ENCODE data around the gene SCO2.

Gene SCO2

GRCh38 chr22:50481440-50482106 is 43.8 kb downstream of the SCO2 start, which contains the start of gene ADM2:
ADM2 (plus strand) TSS chr22:50481543; CDS start chr22:50481848, 305 bp downstream.
- Histone ChIP-seq H3K27ac (ENCODE audit: low read depth, low read length, severe bottlenecking) (no peak within 1 kb of the TSS), H3K4me3 (ENCODE audit: extremely low read depth, insufficient read depth, low read length, poor library complexity, severe bottlenecking) (peak within 1 kb of the TSS; percentile 52), H3K36me3 (ENCODE audit: control insufficient read depth, insufficient read depth, low read length) (no peaks in the 10 kb centered on the region), H3K9me3 (ENCODE audit: control insufficient read depth, low read length) (no peaks in the 10 kb centered on the region), H3K4me1 (ENCODE audit: control insufficient read depth, insufficient read depth, low read length, poor library complexity, severe bottlenecking) (peaks cover 3% of the 10 kb centered on the region)
- WGBS, 2 experiments (ENCODE audit: insufficient coverage in 2 of 2) = 5 to 6% methylated on average over 24 to 57 of the region's 70 CpGs

GRCh38 chr22:50481045-50481439 is 44.4 kb downstream of the SCO2 start:
- Histone ChIP-seq H3K9me3 (ENCODE audit: control insufficient read depth, low read length) (no peaks in the 10 kb centered on the region), H3K36me3 (ENCODE audit: control insufficient read depth, insufficient read depth, low read length) (no peaks in the 10 kb centered on the region), H3K4me1 (ENCODE audit: control insufficient read depth, insufficient read depth, low read length, poor library complexity, severe bottlenecking) (no peaks in the 10 kb centered on the region), H3K27ac (ENCODE audit: low read depth, low read length, severe bottlenecking) (no peak overlapping the region), H3K4me3 (ENCODE audit: extremely low read depth, insufficient read depth, low read length, poor library complexity, severe bottlenecking) (peak overlapping the region; percentile 52)
- WGBS, 2 experiments (ENCODE audit: insufficient coverage in 2 of 2) = 11 to 12% methylated on average over 23 to 35 of the region's 45 CpGs

GRCh38 chr22:50479721-50480120 is 45.7 kb downstream of the SCO2 start:
- no peaks in the 10 kb centered on the region for H3K36me3 ChIP-seq (ENCODE audit: control insufficient read depth, insufficient read depth, low read length)

GRCh38 chr22:50477923-50478322 is 47.5 kb downstream of the SCO2 start:
- peaks cover 8% of the 10 kb centered on the region for H3K4me1 ChIP-seq (ENCODE audit: control insufficient read depth, insufficient read depth, low read length, poor library complexity, severe bottlenecking)
- H3K9me3 ChIP-seq (ENCODE audit: control insufficient read depth, low read length) = no peaks in the 10 kb centered on the region
- H3K36me3 ChIP-seq (ENCODE audit: control insufficient read depth, insufficient read depth, low read length) = peaks cover 5% of the 10 kb centered on the region
- WGBS, 2 experiments (ENCODE audit: insufficient coverage in 2 of 2) = 91 to 95% methylated on average over 8 to 9 of the region's 12 CpGs
- H3K27ac ChIP-seq (ENCODE audit: low read depth, low read length, severe bottlenecking) = no peak overlapping the region
- no peak overlapping the region for H3K4me3 ChIP-seq (ENCODE audit: extremely low read depth, insufficient read depth, low read length, poor library complexity, severe bottlenecking)

More at GRCh38 chr22:50479721-50480120, 45.7 kb downstream of the SCO2 start:
- Histone ChIP-seq H3K9me3 (ENCODE audit: control insufficient read depth, low read length) (no peaks in the 10 kb centered on the region), H3K27ac (ENCODE audit: low read depth, low read length, severe bottlenecking) (no peak overlapping the region), H3K4me3 (ENCODE audit: extremely low read depth, insufficient read depth, low read length, poor library complexity, severe bottlenecking) (no peak overlapping the region), H3K4me1 (ENCODE audit: control insufficient read depth, insufficient read depth, low read length, poor library complexity, severe bottlenecking) (peaks cover 5% of the 10 kb centered on the region)
- WGBS, 2 experiments (ENCODE audit: insufficient coverage in 2 of 2) = 82% methylated on average over 8 to 11 of the region's 11 CpGs

- H3K36me3 ChIP-seq (ENCODE audit: control insufficient read depth, insufficient read depth, low read length) = peaks cover 10% of the 10 kb centered on the region
- 75 to 92% methylated on average over 6 of the region's 7 CpGs for WGBS, 2 experiments (ENCODE audit: insufficient coverage in 2 of 2)
- peaks cover 10% of the 10 kb centered on the region for H3K4me1 ChIP-seq (ENCODE audit: control insufficient read depth, insufficient read depth, low read length, poor library complexity, severe bottlenecking)
- no peaks in the 10 kb centered on the region for H3K9me3 ChIP-seq (ENCODE audit: control insufficient read depth, low read length)
- H3K27ac ChIP-seq (ENCODE audit: low read depth, low read length, severe bottlenecking) = no peak overlapping the region
- H3K4me3 ChIP-seq (ENCODE audit: extremely low read depth, insufficient read depth, low read length, poor library complexity, severe bottlenecking) = no peak overlapping the region
Observed at GRCh38 chr22:50476868-50477267, 48.5 kb downstream of the SCO2 start.

- H3K9me3 ChIP-seq (ENCODE audit: control insufficient read depth, low read length) = no peaks in the 10 kb centered on the region
- peaks cover 15% of the 10 kb centered on the region for H3K4me1 ChIP-seq (ENCODE audit: control insufficient read depth, insufficient read depth, low read length, poor library complexity, severe bottlenecking)
- 86 to 95% methylated on average over 6 of the region's 6 CpGs for WGBS, 2 experiments (ENCODE audit: insufficient coverage in 2 of 2)
- H3K27ac ChIP-seq (ENCODE audit: low read depth, low read length, severe bottlenecking) = no peak overlapping the region
- peak overlapping the region; percentile 67 for H3K4me3 ChIP-seq (ENCODE audit: extremely low read depth, insufficient read depth, low read length, poor library complexity, severe bottlenecking)
- H3K36me3 ChIP-seq (ENCODE audit: control insufficient read depth, insufficient read depth, low read length) = peaks cover 10% of the 10 kb centered on the region
Observed at GRCh38 chr22:50475652-50476002, 49.8 kb downstream of the SCO2 start.

GRCh38 chr22:50474710-50475651 is 50.4 kb downstream of the SCO2 start, which contains the start of gene SBF1:
SBF1 (minus strand) TSS chr22:50475035; CDS start chr22:50474840, 195 bp downstream.
- 6 to 7% methylated on average over 58 to 87 of the region's 97 CpGs for WGBS, 2 experiments (ENCODE audit: insufficient coverage in 2 of 2)
- H3K36me3 ChIP-seq (ENCODE audit: control insufficient read depth, insufficient read depth, low read length) = peaks cover 10% of the 10 kb centered on the region
- H3K4me3 ChIP-seq (ENCODE audit: extremely low read depth, insufficient read depth, low read length, poor library complexity, severe bottlenecking) = peak within 1 kb of the TSS; percentile 67
- H3K27ac ChIP-seq (ENCODE audit: low read depth, low read length, severe bottlenecking) = no peak within 1 kb of the TSS
- no peaks in the 10 kb centered on the region for H3K9me3 ChIP-seq (ENCODE audit: control insufficient read depth, low read length)
- peaks cover 21% of the 10 kb centered on the region for H3K4me1 ChIP-seq (ENCODE audit: control insufficient read depth, insufficient read depth, low read length, poor library complexity, severe bottlenecking)

- 11 to 21% methylated on average over 44 to 55 of the region's 62 CpGs for WGBS, 2 experiments (ENCODE audit: insufficient coverage in 2 of 2)
- no peak overlapping the region for H3K27ac ChIP-seq (ENCODE audit: low read depth, low read length, severe bottlenecking)
- peaks cover 30% of the 10 kb centered on the region for H3K4me1 ChIP-seq (ENCODE audit: control insufficient read depth, insufficient read depth, low read length, poor library complexity, severe bottlenecking)
- peak overlapping the region; percentile 67 for H3K4me3 ChIP-seq (ENCODE audit: extremely low read depth, insufficient read depth, low read length, poor library complexity, severe bottlenecking)
- peaks cover 10% of the 10 kb centered on the region for H3K36me3 ChIP-seq (ENCODE audit: control insufficient read depth, insufficient read depth, low read length)
- no peaks in the 10 kb centered on the region for H3K9me3 ChIP-seq (ENCODE audit: control insufficient read depth, low read length)
Observed at GRCh38 chr22:50473855-50474671, 51.3 kb downstream of the SCO2 start.
